ENCODE data around the gene OAT. TPM values are rescaled to one million over a fixed set of nuclear protein-coding genes. Genes with fewer than 3 reads are reported as not detected.

OAT gene
- total and polyA plus RNA-seq, 9 donors: 76.5 to 125 (median 94.5) TPM

- no peaks in the 10 kb centered on the region for H3K27me3 ChIP-seq
- no peak for DNase-seq
- no peaks in the 10 kb centered on the region for H3K4me1 ChIP-seq (ENCODE audit: insufficient read depth)
- no peak overlapping the region for H3K4me3 ChIP-seq
- 81 to 84% (median 82%) methylated on average over 17 of the region's 17 CpGs for WGBS, 3 donors
- H3K27ac ChIP-seq: no peak overlapping the region
- intact Hi-C loops (cut with DNase I): no loop called here
- TF ChIP-seq EP300 (IDR thresholded peaks at IDR 0.05): no peak
- no peak for TF ChIP-seq POLR2A (IDR thresholded peaks at IDR 0.05)
- TF ChIP-seq CTCF (IDR thresholded peaks at IDR 0.05): no peak
- H3K36me3 ChIP-seq: no peaks in the 10 kb centered on the region
- no peaks in the 10 kb centered on the region for H3K9me3 ChIP-seq
Observed at GRCh38 chr10:124465003-124465776, 46.5 kb upstream of the OAT start.

GRCh38 chr10:124464028-124464965, 45.6 kb upstream of the OAT start:
- Histone ChIP-seq H3K27me3 (no peaks in the 10 kb centered on the region), H3K27ac (no peak overlapping the region), H3K4me1 (ENCODE audit: insufficient read depth) (no peaks in the 10 kb centered on the region), H3K4me3 (no peak overlapping the region), H3K36me3 (no peaks in the 10 kb centered on the region), H3K9me3 (no peaks in the 10 kb centered on the region)
- 78 to 94% (median 84%) methylated on average over 7 to 9 of the region's 9 CpGs for WGBS, 3 donors
- TF ChIP-seq POLR2A (IDR thresholded peaks at IDR 0.05): no peak
- TF ChIP-seq EP300 (IDR thresholded peaks at IDR 0.05): no peak
- TF ChIP-seq CTCF (IDR thresholded peaks at IDR 0.05): no peak
- no peak for DNase-seq
- intact Hi-C loops (cut with DNase I): no loop called here

- intact Hi-C loops (cut with DNase I): no loop called here
- H3K27me3 ChIP-seq: no peaks in the 10 kb centered on the region
- no peaks in the 10 kb centered on the region for H3K4me1 ChIP-seq (ENCODE audit: insufficient read depth)
- no peak for DNase-seq
- peak overlapping the region; percentile 77 for H3K4me3 ChIP-seq
- no peaks in the 10 kb centered on the region for H3K36me3 ChIP-seq
- 68 to 76% (median 74%) methylated on average over 8 of the region's 8 CpGs for WGBS, 3 donors
- peak overlapping the region in 1 of 2 donors; percentile 82 for H3K27ac ChIP-seq
- no peak for TF ChIP-seq EP300 (IDR thresholded peaks at IDR 0.05)
- TF ChIP-seq POLR2A (IDR thresholded peaks at IDR 0.05): no peak
- TF ChIP-seq CTCF (IDR thresholded peaks at IDR 0.05): no peak
- H3K9me3 ChIP-seq: no peaks in the 10 kb centered on the region
Observed at GRCh38 chr10:124462348-124462695, 43.6 kb upstream of the OAT start.

- TF ChIP-seq CTCF (IDR thresholded peaks at IDR 0.05) (peak; percentile 36 to 68 (median 62)), POLR2A (IDR thresholded peaks at IDR 0.05) (no peak), EP300 (IDR thresholded peaks at IDR 0.05) (no peak)
- peak; percentile 69 to 88 (median 82) for DNase-seq
- 1 to 3% (median 1%) methylated on average over 38 to 81 of the region's 81 CpGs for WGBS, 3 donors
- Histone ChIP-seq H3K36me3 (no peaks in the 10 kb centered on the region), H3K9me3 (no peaks in the 10 kb centered on the region), H3K4me1 (ENCODE audit: insufficient read depth) (no peaks in the 10 kb centered on the region), H3K4me3 (peak within 1 kb of the TSS; percentile 77), H3K27ac (peak within 1 kb of the TSS in 1 of 2 donors; percentile 82), H3K27me3 (no peaks in the 10 kb centered on the region)
- intact Hi-C loops (cut with DNase I): no loop called here
Observed at GRCh38 chr10:124461642-124462347, 43.1 kb upstream of the OAT start, which contains the start of gene LHPP. LHPP (plus strand) TSS chr10:124461823; CDS start chr10:124461863, 40 bp downstream.
